GM21576 (cell line): Measurements from ENCODE around the gene SPRN.
"Not testable (repeated sequence)": the region's sequence is repeated elsewhere in the genome, so short reads cannot be mapped to it uniquely, and the experiment has no call there.

Experiments used
- ATAC-seq: cut with Tn5 transposase; IDR thresholded peaks from one replicate; pipeline ENCODE4 v1.9.1; 2021; ENCODE audit warnings: mild to moderate bottlenecking, moderate library complexity; ENCODE audit not compliant: unreplicated experiment

Gene SPRN

GRCh38 chr10:133388973-133389818 is 35.2 kb downstream of the SPRN start:
- ATAC-seq = peak; percentile 77

DNA sequence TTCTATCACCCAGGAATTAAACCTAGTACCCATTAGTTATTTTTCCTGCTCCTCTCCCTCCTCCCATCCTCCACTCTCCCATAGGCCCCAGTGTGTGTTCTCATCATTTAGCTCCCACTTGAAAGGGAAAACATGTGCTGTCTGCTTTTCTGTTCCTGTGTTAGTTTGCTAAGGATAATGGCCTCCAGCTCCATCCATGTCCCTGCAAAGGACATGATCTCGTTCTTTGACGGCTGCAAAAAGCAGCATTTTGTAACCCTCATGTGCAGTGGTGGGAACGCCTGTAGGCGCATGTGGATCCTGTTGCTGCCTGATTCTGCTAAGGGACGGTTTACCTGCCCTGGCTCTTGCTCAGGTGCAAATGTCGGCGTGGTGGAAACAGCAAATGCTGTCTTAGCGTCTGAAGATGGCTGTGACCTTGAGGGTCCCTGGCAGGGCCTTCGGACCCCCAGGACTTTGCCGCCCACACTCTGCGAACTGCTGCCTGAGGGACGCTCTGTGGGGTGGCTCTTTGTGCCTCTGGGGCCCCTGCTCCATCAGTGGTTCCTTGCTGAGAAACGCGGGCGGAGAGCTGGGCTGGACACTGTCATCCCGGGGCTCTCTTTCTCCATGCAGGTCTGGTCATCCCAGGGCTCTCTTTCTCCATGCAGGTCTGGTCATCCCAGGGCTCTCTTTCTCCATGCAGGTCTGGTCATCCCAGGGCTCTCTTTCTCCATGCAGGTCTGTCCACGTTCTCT is 36.0 kb downstream of the SPRN start:
- ATAC-seq = no peak

DNA sequence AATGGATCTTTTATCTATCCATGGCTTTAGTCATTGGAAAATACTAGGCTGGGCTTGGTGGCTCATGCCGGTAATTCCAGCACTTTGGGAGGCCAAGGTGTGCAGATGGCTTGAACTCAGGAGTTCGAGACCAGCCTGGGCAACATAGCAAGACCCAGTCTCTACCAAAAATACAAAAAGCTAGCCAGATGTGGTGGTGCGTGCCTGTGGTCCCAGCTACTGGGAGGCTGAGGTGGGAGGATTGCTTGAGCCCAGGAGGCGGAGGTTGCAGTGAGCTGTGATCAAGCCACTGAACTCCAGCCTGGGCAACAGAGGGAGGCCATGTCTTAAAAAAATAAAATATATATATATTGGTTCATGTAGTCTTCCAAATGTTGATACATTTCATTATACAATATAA is 37.5 kb downstream of the SPRN start:
- ATAC-seq = not testable (repeated sequence)

DNA sequence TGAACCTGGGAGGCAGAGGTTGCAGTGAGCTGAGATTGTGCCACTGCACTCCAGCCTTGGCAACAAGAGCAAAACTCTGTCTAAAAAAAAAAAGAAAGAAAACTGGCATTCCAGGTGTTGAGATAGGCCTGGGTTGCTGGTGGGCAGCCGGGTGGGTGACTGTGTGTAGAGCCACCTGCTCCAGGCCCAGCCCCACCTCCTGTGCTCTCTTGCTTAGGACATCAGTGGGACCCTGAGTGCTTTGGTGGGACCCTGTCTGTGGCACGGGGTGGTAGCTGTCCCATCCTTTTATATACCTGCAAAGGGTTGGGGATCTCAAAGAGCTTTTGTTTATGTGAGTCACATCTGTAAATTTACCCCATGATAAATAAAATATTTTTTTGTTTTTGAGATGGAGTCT is 39.2 kb downstream of the SPRN start:
- ATAC-seq = no peak

DNA sequence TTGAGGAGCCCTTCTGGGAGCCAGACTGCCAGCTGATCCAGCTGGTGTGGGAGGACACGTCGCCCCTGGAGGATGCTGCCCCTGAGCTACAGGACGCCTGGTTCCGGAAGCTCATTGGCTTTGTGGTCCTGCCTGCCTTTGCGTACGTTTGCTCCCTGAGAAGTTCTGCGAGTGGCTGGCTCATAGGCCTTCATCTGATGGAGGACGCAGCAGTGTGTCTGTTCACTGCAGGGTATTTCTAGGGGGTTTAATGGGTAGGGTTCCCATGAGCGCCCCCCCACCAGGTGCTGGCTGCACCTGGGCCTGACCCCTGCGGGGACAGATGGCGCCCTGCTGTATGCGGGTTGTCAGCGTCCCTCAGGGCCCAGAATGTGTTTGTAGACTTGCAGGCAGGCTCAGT is 40.4 kb downstream of the SPRN start:
- ATAC-seq = no peak

- ATAC-seq = no peak
These were observed 40.9 kb downstream of the SPRN start for GRCh38 chr10:133383551-133383950.

DNA sequence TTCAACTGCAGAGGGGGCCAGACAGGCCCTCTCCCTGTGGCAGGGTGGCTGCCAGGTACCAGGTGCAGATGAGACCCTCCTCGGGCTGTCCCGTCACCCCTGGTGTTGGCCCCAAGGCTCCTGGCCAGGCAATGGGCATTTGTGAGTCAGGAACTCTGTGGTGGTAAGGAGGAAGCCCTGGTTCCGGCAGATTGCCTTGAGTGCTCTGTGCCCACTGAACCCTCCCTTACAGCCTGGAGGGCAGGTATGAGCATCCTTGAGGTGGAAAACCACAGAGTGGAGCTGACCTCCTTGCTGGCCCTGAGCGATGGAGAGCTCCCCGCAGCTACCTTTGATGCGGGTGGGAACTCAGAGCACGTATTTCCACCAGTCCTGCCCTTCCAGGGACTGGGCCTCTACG is 43.4 kb downstream of the SPRN start:
- no peak for ATAC-seq

GRCh38 chr10:133379801-133380666 is 44.4 kb downstream of the SPRN start:
- ATAC-seq = no peak

DNA sequence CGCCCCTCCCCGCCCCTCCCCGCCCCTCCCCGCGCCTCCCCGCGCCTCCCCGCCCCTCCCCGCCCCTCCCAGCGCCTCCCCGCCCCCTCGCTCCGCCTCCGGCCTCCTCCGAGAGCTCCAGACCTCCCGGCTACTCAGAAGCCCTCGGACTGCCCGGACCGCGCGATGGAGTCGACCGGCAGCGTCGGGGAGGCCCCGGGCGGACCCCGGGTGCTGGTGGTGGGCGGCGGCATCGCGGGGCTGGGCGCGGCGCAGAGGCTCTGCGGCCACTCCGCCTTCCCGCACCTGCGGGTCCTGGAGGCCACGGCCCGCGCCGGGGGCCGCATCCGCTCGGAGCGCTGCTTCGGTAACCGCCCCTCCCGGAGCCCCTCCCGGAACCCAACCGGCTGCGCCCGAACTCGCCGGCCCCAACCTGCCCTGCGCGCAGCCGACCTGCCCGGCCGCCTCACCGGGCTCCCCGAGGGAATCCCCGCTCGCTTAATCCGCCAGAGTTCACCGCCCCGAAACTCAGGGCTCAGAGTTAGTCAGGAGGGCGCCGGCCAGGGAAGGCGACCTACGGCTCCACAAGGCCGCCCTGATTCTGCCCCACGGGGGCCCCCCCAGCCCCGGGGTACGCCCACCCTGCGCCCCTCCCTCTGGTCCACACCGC is 45.1 kb downstream of the SPRN start, which contains the start of gene PAOX:
Gene PAOX, plus strand, starts transcription at position 111 of the 649 bp plus-strand sequence. Its CDS starts 55 bp downstream, at position 166.
- ATAC-seq = peak; percentile 48

GRCh38 chr10:133378251-133379096 is 46.0 kb downstream of the SPRN start:
- ATAC-seq = peak; percentile 41

DNA sequence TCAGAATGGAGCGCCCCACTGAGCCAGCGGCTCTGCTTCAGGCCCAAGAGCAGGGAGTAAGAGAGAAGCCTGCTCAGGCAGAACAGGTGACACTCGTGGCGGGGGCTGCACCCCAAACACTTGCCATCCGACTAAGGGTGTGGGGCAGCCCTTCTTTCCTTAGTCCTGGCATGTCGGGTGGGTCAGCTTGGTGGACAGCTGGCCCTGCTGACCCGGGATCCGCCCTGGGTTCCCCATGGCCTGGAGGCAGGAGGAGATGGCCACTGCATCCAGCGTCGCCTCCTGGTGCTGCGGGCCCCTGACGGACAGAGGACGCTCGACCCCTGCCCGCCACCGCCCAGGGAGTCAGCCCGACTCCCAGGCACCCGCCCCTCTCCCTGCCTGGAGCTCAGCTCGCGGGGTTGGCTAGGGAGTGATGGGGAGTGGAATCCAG is 46.6 kb downstream of the SPRN start:
- no peak for ATAC-seq

DNA sequence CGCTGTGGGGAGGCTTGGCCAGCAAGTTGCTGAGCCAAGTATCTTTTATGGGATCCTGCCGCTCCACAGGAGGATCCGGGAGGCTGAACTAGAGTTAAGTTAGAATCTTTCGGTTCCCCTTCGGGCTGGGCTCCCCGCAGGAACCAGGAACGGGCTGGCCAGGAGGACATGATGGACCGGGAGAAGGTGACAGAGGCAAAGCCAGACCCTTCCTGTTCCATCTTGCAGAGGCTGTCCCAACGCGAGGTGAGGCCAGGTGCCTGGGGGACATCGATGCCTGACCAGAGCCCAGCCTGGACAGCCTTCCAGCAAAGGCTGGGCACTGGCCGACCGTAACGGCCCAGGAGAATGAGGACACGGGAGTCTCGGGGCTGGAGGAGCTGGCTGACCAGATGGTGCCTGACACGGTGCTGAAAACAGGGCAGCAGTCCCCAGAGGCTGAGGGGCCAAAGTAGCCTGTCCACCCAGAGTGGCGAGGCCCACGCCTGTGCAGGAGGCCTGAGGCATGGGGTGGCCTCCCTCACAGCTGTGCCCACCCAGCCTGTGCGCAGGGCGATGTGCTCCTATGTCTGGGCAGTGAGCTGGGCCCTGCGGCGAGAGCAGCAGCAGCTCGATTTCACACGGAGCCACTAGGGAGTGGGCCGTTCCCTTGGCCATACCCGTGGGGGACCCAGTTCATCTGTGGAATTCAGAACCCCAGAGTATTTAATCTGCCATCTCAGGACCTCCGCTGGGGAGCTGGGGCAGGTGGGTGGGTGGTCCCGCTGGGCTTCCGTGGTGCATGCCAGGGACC is 47.2 kb downstream of the SPRN start:
- no peak for ATAC-seq

DNA sequence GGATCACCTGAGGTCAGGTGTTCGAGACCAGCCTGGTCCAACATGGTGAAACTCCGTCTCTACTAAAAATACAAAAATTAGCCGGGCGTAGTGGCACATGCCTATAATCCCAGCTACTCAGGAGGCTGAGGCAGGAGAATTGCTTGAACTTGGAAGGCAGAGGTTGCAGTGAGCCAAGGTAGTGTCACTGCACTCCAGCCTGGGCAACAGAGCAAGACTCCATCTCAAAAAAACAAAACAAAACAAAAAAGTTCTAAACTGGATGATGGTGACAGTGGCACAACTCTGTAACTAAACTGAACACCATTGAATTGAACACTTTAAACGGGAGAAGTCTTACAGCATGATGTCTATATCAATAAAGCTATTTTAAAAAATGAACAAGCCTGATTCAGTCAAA is 48.2 kb downstream of the SPRN start:
- not testable (repeated sequence) for ATAC-seq

GRCh38 chr10:133375357-133376115 is 48.9 kb downstream of the SPRN start:
- ATAC-seq = no peak

DNA sequence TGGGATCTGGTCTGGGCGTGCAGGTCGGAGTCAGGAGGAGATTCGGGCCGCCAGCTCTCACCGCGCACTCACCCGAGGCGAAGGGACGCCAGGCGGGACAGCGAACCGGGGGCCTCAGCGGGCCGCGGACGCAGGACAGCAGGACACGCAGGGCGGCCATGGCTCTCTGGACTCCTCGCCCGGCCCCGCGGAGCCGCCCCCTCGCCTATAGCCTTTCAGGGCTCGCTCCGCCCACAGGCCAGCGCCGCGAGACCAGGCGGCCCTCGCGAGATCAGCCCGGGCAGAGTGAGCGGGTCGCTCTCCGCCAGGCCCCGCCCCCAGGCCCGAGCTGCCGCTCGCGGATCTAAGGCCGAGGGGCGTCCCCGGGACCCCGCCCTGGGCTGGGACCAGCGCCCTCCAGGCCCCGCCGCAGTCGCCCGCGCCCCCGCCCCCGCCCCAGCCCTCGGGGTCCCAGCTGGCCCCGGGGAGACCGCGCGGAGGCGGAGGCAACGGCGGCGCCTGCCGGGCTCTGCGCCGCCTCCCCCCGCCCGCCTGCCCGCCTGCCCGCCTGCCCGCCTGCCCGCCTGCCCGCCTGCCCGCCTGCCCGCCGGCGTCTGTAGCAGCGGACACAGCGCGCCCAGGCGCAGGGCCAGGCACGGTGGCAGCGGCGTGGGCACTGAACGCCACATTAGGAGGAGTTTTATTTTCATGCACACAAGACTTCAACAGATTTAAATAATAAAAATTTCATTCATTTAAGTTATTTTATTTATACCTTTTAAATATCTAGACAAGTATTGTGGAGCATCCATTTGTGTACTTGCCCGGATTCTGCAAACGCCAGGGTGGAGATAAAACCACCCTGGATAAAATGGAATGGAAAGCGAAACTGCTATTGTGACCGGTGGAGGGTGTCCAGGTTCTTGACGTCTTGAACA is 51.0 kb downstream of the SPRN start, which contains the start of gene ECHS1:
Gene ECHS1, minus strand, starts transcription at position 181 of the 917 bp plus-strand sequence. Its CDS starts 21 bp downstream, at position 160.
- peak; percentile 97 for ATAC-seq

GRCh38 chr10:133372507-133372906 is 51.9 kb downstream of the SPRN start:
- ATAC-seq = no peak
